OCI-LY3 (cell line): ENCODE measurements around the gene PAFAH1B2.

Experiments used
- EZH2phosphoT487 ChIP-seq: fragments of 200-600 bp; shearing (Covaris generic); IDR thresholded peaks from 2 replicates; pipeline ENCODE4 v1.6.1; 2018; ENCODE audit warnings: antibody characterized with exemption, mixed run types, low read depth
- TF ChIP-seq, protein P1 (sequence below): fragments of 200-600, 300-600 bp; sonication (generic); IDR thresholded peaks from 2 replicates; pipeline ENCODE4 v1.5.1; 2014; ENCODE audit warnings: antibody characterized with exemption, low read length, low read depth

DNA sequence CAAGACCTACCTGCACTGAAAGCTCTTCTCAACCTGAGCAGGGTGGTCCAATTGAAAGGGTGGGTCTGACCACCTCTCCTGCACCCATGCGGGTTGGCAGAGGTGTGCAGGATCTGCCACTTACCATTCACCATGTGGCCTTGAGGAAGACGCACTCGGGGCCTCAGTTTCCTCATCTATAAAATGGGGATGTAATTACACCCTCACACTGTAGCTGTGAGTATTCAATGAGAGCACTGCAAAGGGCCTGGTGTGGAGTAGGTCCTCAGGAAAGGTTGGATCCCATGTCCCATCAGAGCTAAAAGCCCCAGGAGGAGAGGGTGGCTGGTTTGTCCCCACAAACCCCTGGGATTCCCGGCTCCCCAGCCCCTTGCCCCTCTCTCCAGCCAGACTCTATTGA, 54.5 kb downstream of the PAFAH1B2 start:
- TF ChIP-seq, protein P1, sequence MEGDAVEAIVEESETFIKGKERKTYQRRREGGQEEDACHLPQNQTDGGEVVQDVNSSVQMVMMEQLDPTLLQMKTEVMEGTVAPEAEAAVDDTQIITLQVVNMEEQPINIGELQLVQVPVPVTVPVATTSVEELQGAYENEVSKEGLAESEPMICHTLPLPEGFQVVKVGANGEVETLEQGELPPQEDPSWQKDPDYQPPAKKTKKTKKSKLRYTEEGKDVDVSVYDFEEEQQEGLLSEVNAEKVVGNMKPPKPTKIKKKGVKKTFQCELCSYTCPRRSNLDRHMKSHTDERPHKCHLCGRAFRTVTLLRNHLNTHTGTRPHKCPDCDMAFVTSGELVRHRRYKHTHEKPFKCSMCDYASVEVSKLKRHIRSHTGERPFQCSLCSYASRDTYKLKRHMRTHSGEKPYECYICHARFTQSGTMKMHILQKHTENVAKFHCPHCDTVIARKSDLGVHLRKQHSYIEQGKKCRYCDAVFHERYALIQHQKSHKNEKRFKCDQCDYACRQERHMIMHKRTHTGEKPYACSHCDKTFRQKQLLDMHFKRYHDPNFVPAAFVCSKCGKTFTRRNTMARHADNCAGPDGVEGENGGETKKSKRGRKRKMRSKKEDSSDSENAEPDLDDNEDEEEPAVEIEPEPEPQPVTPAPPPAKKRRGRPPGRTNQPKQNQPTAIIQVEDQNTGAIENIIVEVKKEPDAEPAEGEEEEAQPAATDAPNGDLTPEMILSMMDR, result no peak
- no peak for TF ChIP-seq EZH2phosphoT487
